ENCODE measurements around the gene MCHR2.
"Not testable (repeated sequence)": the region's sequence is repeated elsewhere in the genome, so short reads cannot be mapped to it uniquely, and the experiment has no call there.

MCHR2 gene

GRCh38 chr6:99993533-99994251 is at the start of gene MCHR2:
TSS of gene MCHR2 (minus strand) at chr6:99994223. CDS start at chr6:99956147, 38,076 bp downstream.
- no peak for DNase-seq

- DNase-seq, result not testable (repeated sequence)
These were observed 44.5 kb upstream of the MCHR2 start for GRCh38 chr6:100038546-100038945.

DNA sequence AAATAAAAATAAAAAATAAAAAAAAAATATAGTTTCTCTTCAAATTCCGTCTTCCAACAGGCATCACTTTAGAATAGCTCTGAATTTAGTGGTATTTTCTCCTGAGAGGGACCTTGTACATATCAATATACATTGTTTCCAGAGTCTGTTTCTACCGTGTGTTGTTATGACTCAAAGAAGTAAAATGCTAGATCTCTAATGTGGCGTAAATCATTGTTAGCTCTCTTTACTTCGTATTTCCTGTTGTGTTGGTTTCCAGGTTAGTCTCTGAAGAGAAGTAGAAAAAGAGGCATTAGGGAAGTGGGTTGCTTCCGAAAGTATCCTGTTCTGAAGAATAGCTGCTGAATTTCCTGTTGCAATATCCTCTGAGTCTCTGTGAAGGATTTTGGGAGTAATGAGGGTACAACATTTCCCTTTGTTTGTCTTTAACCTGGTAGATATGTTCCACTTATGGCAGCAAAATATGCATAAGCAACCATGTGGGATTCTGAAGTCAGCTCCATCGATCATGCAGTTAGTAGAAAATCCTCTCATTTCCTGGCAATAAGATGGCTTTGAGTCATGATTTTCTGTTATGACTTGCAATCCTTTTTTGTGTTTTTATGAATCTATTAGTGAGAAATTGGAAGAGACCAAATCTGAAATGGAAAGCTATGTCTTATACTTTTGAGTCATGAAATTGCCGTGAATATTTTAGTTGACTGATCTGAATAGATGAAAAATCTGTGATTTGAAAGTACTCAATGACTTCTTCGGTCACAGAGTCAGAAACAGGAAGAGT is 42.0 kb upstream of the MCHR2 start:
- no peak for DNase-seq

DNA sequence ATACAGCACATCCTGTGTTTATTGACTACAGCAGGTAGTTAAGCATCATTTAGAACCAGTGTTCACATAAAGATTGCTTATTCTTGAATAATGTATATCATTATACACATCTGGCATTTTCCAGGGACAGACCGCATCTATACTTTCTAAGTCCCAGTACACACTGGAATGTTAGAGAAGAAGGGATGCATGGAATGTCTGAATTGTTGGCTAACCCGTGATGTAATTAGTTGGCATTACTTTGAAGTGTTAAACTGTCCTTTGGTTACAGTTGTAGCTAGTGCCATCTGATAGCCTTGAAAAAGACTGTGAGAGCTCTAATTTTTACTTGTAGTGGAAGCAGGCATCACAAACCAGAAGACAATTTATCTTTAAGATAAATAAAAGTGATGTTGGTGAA is 29.8 kb upstream of the MCHR2 start:
- DNase-seq, result no peak

- no peak for DNase-seq
These were observed 28.8 kb upstream of the MCHR2 start for GRCh38 chr6:100022847-100023246.

DNA sequence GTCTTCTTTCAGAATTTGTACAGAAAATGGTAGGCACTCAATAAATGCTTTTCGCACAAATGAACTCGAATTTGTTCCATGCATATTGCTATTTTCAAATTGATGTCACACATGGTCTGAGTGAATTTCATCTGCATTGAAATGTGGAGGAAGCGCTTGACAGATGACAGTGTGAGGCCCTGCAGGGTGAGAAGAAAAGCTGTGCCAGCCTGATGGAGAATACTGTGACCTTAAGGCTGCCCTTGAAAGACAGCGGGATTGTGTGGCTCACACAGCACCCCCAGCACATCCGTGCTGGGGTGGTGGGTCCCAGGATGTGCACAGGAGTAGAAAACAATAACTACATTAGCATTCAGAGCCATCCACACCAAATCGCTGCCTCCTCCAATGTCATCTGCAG is 14.8 kb upstream of the MCHR2 start:
- no peak for DNase-seq

DNA sequence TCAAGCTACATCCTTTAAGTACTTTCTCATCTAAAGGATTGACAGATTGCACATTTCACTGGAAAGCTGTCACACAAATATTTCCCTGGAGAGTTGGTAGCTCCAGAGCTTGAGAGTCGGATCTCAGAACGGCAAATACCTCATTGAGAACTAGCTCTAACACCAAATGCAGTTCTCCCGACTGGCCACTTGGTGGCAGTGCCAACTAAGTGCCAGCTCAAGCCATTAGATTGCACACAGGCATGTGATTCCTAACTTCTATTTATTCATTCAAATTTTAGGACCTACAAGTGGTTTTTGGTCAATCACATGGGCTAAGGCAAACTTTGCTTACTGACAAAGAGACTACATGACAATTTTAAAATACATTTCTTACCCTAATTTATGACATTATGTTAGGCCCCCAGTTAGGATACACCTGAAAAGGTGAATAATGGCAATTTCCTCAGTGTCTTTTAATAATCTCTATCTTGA is 7.9 kb upstream of the MCHR2 start:
- DNase-seq, result peak; percentile 67

DNA sequence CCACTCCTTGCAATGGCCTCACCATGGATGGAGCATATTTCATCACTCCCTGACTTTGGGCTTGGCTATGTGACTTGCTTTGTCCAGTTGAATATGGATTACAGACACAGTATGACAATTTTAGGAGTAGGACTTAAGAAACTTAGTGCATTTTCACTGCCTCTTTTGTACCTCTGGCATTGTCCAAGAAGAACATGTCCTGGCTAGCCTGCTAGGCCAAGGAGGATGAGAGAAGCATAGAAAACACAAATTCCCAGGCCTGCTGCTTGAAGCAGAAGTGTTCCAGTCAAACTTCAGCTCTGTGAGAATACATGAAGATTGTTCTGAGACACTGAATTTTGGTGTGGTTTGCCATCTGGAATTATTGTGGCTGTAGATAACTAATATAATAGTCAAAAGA is 3.1 kb upstream of the MCHR2 start:
- no peak for DNase-seq

- DNase-seq, result no peak
These were observed 1.9 kb upstream of the MCHR2 start for GRCh38 chr6:99995916-99996315.

DNA sequence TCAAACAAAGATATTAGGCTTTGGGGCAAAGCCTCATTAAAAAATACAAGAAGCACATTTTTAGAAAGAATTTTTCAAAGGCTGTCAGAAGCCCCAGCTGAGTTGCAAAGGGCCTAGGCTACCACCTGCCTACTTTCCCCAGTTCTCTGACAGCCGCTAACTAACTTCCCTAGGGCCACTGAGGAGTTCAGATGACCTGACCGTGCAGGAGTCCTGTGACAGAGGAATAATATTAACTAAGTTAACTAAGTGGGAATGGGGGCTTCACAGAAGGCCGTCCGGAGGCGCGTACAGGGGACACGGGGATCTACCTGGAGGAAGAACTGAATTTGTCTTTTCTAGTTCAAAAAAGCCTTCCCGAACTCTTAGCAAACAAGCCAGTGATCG is 884 bp downstream of the MCHR2 start:
- DNase-seq, result no peak

- DNase-seq, result no peak
These were observed 2.1 kb downstream of the MCHR2 start for GRCh38 chr6:99991955-99992354.

DNA sequence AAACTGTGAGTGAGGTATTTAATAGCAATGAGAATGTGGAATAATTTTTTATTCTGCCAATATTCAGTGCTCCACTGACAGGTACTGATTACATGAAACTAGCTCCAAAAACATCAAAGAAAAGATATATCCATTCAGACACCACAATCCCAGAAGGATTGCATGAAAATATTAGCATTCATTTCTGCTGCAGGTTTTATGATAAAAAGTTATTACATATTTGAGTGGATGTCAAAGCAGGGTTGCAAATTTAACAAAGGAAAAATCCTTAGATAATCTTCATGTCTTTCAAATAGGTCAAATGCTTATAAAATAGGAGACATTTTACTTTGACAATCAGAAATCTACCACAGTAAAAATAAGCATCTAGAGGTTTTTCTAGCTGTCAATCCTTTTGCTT is 13.3 kb downstream of the MCHR2 start:
- DNase-seq, result no peak

- no peak for DNase-seq
These were observed 14.1 kb downstream of the MCHR2 start for GRCh38 chr6:99979953-99980352.

DNA sequence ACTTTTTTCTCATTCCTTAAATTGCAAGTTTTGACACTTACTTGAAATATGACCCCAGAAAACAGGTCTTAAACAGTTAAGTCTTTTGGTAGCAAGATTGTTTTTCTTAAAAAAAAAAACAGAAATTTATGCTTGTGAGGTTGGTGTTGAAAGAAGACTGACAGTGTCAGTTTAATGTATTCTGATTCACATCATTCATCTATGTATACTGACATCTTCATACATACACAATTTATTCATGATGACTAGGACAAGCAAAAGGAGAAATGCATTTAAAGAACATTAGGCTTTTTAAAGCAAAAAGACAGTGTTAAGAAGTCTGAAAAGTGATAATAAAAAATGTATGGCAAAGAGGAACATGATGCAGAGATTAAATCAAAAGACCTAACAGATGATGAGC is 27.0 kb downstream of the MCHR2 start:
- DNase-seq, result no peak

DNA sequence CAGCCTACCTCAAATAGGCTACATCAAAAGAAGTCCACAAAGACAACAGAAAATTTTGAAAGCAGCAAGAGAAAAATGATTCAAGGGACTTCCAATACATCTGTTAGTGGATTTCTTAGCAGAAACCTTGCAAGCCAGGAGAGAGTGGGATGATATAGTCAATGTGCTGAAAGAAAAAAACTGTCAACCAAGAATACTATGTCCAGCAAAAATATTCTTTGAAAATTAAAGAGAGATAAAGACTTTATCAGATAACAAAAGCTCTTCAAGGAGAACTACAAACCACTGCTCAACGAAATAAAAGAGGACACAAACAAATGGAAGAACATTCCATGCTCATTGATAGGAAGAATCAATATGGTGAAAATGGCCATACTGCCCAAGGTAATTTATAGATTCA is 34.0 kb downstream of the MCHR2 start:
- no peak for DNase-seq

- DNase-seq, result no peak
These were observed 42.8 kb downstream of the MCHR2 start for GRCh38 chr6:99951016-99951805.

- no peak for DNase-seq
These were observed 48.0 kb downstream of the MCHR2 start for GRCh38 chr6:99946005-99946404.

GRCh38 chr6:99943846-99944245 is 50.2 kb downstream of the MCHR2 start:
- no peak for DNase-seq

DNA sequence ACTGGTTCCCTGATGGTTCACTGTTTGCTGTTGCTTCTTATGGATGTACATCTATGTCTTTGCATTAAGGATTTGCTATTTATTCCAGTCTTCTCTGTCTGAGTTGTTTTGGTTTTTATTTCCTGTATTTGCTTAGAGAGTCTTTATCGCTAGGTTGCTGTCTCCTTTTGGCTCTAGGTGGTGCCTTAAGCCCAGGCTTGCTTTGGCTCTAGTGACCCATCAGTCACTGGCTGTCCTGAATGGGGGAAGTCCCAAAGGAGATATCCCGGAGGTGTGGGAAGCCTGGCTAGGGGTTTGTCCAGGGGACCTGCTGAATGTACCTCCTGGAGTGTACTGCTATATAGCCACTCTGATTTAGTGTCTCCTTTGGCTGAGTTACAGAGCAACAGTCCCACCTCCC is 53.4 kb downstream of the MCHR2 start:
- no peak for DNase-seq

DNA sequence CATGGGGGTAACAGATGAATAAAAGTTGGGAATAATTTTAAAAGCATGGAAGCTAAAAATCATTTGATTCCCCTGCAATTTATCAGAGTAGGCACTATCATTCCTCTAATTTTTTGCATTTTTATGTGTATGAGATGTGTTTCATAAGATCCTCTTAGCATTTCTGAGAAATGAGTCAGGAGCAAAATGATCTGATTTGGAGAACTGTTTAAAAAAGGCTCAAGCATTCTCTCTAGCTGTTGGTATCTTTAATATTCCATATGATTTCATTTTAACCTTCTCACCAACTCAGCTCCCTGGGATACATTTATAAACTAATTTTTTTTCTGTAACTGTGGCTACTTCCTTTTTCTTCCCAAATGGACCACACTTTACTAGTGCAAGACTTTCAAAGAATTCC is 60.9 kb downstream of the MCHR2 start:
- DNase-seq, result no peak

GRCh38 chr6:99912657-99913056 is 81.4 kb downstream of the MCHR2 start:
- DNase-seq, result no peak

DNA sequence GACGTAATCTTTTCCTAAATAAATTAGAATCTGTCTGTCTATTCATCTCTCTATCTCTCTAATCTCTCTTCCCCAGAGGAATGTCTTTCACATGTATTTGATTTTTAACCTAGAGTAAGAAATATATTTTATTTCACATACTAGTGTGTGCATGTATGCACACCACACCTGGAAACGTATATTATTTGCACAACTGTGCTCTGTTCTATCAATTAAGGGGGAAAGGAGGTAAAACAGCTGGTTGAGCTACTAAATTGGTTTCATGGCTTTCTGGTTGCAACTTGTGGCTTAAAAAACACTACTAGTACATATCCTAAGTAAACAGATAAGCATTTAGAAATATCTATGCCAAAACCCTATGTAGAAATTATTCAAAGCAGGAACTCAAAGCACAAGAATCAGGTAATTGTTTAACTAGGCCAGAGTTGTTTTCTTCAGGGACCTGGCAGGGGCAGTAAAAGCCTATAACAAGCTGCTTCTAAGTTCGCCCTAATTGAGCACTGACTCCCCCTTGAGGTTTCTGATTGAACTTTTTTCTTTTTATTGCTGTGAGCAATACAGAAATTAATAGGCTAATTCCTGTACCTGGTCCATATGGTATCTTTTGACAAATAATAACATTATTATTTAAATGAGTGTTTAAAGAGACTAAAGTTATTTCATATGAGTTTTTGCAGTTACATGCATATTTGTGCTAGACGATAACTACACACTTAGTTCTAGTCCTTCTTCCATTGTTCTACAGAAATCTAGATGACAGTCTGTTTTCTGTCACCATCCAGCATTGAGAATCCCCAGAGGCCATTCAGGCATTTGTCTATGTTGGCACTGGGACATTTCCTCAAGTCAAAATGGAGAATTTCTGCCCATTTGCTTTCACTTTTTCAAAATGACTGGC is 88.6 kb downstream of the MCHR2 start:
- DNase-seq, result peak; percentile 40

Measured in suppressor macrophage treated with lipopolysaccharide for 4 hours (primary cell).